PC-3 (cell line): ENCODE results near the gene DHRS4L2.
"Not testable (repeated sequence)": the region's sequence is repeated elsewhere in the genome, so short reads cannot be mapped to it uniquely, and the experiment has no call there.

ENCODE experiments used
- EZH2 ChIP-seq: fragments of 300-600 bp; sonication (generic); IDR thresholded peaks from one replicate; pipeline ENCODE4 v1.6.1; 2017; ENCODE audit warnings: antibody characterized with exemption, mild to moderate bottlenecking, low read length; ENCODE audit not compliant: unreplicated experiment
- TF ChIP-seq, protein P1 (sequence below): fragments of 300-600 bp; sonication (generic); conservative IDR thresholded peaks from 2 replicates; pipeline ENCODE4 v1.5.1; 2017; ENCODE audit warnings: antibody characterized with exemption, low read depth, mild to moderate bottlenecking, low read length

DNA sequence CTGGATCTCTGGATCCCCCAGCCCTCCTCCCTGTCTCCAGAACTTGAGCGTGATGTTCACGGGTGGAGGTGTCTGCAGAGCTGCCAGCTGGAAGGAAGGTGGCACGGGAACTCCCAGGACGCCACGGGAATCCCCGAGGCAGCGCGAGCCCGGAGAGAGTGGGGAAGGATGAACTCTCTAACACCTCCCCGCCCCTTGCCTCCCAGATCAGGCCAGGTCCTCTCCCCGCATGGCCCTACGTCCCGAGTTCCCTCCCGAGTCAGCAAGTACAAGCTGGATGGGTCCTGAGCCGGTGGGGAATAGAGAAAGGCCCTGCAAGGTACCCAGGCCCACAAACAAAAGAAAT lies 17.7 kb downstream of the DHRS4L2 start:
- TF ChIP-seq, protein P1, sequence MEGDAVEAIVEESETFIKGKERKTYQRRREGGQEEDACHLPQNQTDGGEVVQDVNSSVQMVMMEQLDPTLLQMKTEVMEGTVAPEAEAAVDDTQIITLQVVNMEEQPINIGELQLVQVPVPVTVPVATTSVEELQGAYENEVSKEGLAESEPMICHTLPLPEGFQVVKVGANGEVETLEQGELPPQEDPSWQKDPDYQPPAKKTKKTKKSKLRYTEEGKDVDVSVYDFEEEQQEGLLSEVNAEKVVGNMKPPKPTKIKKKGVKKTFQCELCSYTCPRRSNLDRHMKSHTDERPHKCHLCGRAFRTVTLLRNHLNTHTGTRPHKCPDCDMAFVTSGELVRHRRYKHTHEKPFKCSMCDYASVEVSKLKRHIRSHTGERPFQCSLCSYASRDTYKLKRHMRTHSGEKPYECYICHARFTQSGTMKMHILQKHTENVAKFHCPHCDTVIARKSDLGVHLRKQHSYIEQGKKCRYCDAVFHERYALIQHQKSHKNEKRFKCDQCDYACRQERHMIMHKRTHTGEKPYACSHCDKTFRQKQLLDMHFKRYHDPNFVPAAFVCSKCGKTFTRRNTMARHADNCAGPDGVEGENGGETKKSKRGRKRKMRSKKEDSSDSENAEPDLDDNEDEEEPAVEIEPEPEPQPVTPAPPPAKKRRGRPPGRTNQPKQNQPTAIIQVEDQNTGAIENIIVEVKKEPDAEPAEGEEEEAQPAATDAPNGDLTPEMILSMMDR = not testable (repeated sequence)
- TF ChIP-seq EZH2 = not testable (repeated sequence)
